Smooth muscle cell (in vitro differentiated cells): ENCODE measurements around the gene PRKCB. TPM values are rescaled to one million over a fixed set of nuclear protein-coding genes. Genes with fewer than 3 reads are reported as not detected.

Experiments
- DNase-seq: peaks from one replicate; lab custom pipeline; 2025; ENCODE audit not compliant: unreplicated experiment; lab: John Stamatoyannopoulos, UW
- H2AFZ ChIP-seq: fragments of 200-600 bp; sonication (generic); 2 replicates; pipeline ENCODE4 v1.6.0; 2016; ENCODE audit warnings: antibody characterized with exemption, low read depth, mild to moderate bottlenecking
- H3F3A ChIP-seq: fragments of 200-600 bp; sonication (generic); 2 replicates; pipeline ENCODE4 v1.6.0; 2017; ENCODE audit warnings: antibody characterized with exemption, low read depth
- H3K27ac ChIP-seq: fragments of 200-600 bp; sonication (generic); 2 replicates; pipeline ENCODE4 v1.5.1; 2016; ENCODE audit warnings: low read depth, mild to moderate bottlenecking
- H3K27me3 ChIP-seq: fragments of 200-600 bp; sonication (generic); 2 replicates; pipeline ENCODE4 v1.6.1; 2016; ENCODE audit warnings: low read depth, mild to moderate bottlenecking
- H3K36me3 ChIP-seq: fragments of 200-600 bp; sonication (generic); 2 replicates; pipeline ENCODE4 v1.5.1; 2016; ENCODE audit warnings: low read depth
- H3K4me1 ChIP-seq: fragments of 200-600 bp; sonication (generic); 2 replicates; pipeline ENCODE4 v1.5.1; 2016; ENCODE audit warnings: low read depth
- H3K4me2 ChIP-seq: fragments of 200-600 bp; sonication (generic); 2 replicates; pipeline ENCODE4 v1.6.0; 2016; ENCODE audit warnings: mild to moderate bottlenecking
- H3K4me3 ChIP-seq: fragments of 200-600 bp; sonication (generic); 2 replicates; pipeline ENCODE4 v1.5.1; 2016; ENCODE audit warnings: mild to moderate bottlenecking
- H3K79me2 ChIP-seq: fragments of 200-600 bp; sonication (generic); 2 replicates; pipeline ENCODE4 v1.6.0; 2016; ENCODE audit warnings: low read depth, mild to moderate bottlenecking
- H3K9ac ChIP-seq: fragments of 200-600 bp; sonication (generic); 2 replicates; pipeline ENCODE4 v1.6.0; 2016; ENCODE audit warnings: low read depth
- H3K9me3 ChIP-seq: fragments of 200-600 bp; sonication (generic); replicated peaks from 2 replicates; pipeline ENCODE4 v1.5.1; 2016; ENCODE audit warnings: low read depth
- H4K20me1 ChIP-seq: fragments of 200-600 bp; sonication (generic); 2 replicates; pipeline ENCODE4 v1.6.0; 2016; ENCODE audit warnings: low read depth
- WGBS: methylation state at CpG from one replicate; pipeline ENCODE4 v1.1.7; 2016; ENCODE audit warnings: low lambda C conversion rate; 5-methylcytosine and 5-hydroxymethylcytosine counted together
- polyA plus RNA-seq: library from polyadenylated mRNA; unstranded; fragments of >200 nt; fragmentation: Nextera tagmentation; extraction: Ambion mirVana; gene quantifications from 2 replicates; pipeline ENCODE4 v1.2.1, GENCODE V29; 2016
- total RNA-seq: library from RNA; depleted of rRNA; stranded (reverse); fragments of >200 nt; gene quantifications from 2 replicates; pipeline ENCODE4 v1.2.3, GENCODE V29; 2014
- TF ChIP-seq, protein P1 (sequence below): fragments of 200-600 bp; sonication (generic); IDR thresholded peaks from 2 replicates; pipeline ENCODE4 v1.5.1; 2017; ENCODE audit warnings: borderline replicate concordance, mild to moderate bottlenecking, antibody characterized with exemption; ENCODE audit not compliant: insufficient read depth, poor library complexity, severe bottlenecking

The PRKCB gene
- total and polyA plus RNA-seq, 2 experiments from 2014 or later, result 0.36 TPM; not detected in 1

DNA sequence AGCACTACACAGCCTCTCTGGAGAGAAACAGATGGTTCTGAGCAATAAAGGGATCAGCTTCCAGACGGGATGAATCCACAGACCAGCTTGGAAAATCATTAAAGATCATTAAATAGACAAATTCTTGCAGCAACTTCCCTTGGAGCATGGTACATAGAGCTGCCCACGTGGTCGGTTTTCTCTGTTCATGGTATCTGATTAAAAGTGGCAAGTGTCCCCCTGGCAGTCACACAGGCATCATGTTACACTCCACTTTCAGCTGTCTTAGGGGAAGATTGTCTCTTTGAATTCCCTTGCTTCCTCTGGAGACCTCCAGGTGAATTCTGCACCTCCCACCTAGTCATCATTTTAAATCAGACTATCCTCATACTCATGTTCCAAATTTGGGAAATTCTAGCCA, 328.2 kb downstream of the PRKCB start:
- Histone ChIP-seq H3K79me2 (no peaks in the 10 kb centered on the region), H3K9me3 (no peaks in the 10 kb centered on the region), H4K20me1 (no peaks in the 10 kb centered on the region), H3K27me3 (peaks cover 19% of the 10 kb centered on the region), H3K36me3 (no peaks in the 10 kb centered on the region), H3K27ac (no peak overlapping the region), H3K4me1 (peaks cover 8% of the 10 kb centered on the region), H3K4me2 (no peak overlapping the region), H3F3A (no peaks in the 10 kb centered on the region), H3K9ac (no peak overlapping the region), H3K4me3 (no peak overlapping the region), H2AFZ (no peak overlapping the region)
- TF ChIP-seq, protein P1, sequence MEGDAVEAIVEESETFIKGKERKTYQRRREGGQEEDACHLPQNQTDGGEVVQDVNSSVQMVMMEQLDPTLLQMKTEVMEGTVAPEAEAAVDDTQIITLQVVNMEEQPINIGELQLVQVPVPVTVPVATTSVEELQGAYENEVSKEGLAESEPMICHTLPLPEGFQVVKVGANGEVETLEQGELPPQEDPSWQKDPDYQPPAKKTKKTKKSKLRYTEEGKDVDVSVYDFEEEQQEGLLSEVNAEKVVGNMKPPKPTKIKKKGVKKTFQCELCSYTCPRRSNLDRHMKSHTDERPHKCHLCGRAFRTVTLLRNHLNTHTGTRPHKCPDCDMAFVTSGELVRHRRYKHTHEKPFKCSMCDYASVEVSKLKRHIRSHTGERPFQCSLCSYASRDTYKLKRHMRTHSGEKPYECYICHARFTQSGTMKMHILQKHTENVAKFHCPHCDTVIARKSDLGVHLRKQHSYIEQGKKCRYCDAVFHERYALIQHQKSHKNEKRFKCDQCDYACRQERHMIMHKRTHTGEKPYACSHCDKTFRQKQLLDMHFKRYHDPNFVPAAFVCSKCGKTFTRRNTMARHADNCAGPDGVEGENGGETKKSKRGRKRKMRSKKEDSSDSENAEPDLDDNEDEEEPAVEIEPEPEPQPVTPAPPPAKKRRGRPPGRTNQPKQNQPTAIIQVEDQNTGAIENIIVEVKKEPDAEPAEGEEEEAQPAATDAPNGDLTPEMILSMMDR, result no peak
- WGBS, result 38% methylated on average over 3 of the region's 3 CpGs
- DNase-seq, result no peak

DNA sequence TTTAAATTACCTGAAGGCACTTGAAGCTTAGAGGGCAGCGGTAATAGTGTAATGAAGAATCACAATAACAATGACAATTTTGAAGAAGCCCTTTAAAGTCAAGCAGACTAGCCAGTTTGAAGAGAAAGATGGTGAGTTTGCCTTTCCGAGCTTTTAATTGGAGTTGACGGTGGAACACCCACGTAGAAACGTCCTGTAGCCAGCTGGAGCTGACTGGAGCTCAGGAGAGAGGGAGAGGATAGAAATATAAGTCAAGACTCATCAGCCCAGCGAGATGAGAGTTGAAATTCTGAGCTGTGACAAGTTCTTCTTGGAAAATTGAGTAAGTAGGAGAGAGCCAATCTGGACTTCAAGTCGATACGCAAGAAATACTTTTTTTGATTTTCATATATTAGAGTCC, 328.6 kb downstream of the PRKCB start:
- no peak overlapping the region for H3K4me2 ChIP-seq
- no peak overlapping the region for H3K27ac ChIP-seq
- H3K79me2 ChIP-seq, result no peaks in the 10 kb centered on the region
- no peaks in the 10 kb centered on the region for H3K36me3 ChIP-seq
- TF ChIP-seq, protein P1, result no peak
- no peak overlapping the region for H3K9ac ChIP-seq
- no peak for DNase-seq
- 61% methylated on average over 8 of the region's 8 CpGs for WGBS
- peaks cover 19% of the 10 kb centered on the region for H3K27me3 ChIP-seq
- H2AFZ ChIP-seq, result no peak overlapping the region
- H3K4me3 ChIP-seq, result no peak overlapping the region
- no peaks in the 10 kb centered on the region for H3K9me3 ChIP-seq
- H4K20me1 ChIP-seq, result no peaks in the 10 kb centered on the region
- peaks cover 8% of the 10 kb centered on the region for H3K4me1 ChIP-seq
- H3F3A ChIP-seq, result no peaks in the 10 kb centered on the region

DNA sequence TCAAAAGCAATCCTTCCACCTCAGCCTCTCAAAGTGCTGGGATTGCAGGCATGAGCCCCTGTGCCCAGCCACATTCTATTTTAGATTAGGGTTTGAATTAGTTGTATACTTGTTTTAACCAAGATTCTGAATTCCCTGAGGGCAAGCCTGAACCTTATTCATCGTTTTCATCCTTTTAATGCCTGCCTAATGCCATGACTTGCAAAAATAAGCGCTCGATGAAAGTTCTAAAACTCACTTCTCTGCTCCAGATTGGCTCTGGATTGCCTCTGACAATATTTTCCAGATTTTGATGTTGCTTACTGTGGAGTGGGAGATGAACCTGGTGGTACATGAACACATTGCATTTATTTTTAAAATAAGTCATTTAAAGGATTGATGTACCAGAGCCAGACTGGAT, 329.5 kb downstream of the PRKCB start:
- no peak overlapping the region for H3K4me2 ChIP-seq
- 89% methylated on average over 3 of the region's 3 CpGs for WGBS
- H3K27me3 ChIP-seq, result peaks cover 19% of the 10 kb centered on the region
- no peak overlapping the region for H3K9ac ChIP-seq
- no peaks in the 10 kb centered on the region for H3K36me3 ChIP-seq
- TF ChIP-seq, protein P1, result no peak
- H3F3A ChIP-seq, result no peaks in the 10 kb centered on the region
- no peak overlapping the region for H3K4me3 ChIP-seq
- H3K4me1 ChIP-seq, result peaks cover 8% of the 10 kb centered on the region
- H3K79me2 ChIP-seq, result no peaks in the 10 kb centered on the region
- no peak for DNase-seq
- no peaks in the 10 kb centered on the region for H3K9me3 ChIP-seq
- H2AFZ ChIP-seq, result no peak overlapping the region
- no peak overlapping the region for H3K27ac ChIP-seq
- H4K20me1 ChIP-seq, result no peaks in the 10 kb centered on the region
